HL-60 (cell line): ENCODE results near the gene LEMD3.

Experiments
- GABPA ChIP-seq: IDR thresholded peaks from 2 replicates; pipeline ENCODE4 v1.6.1; 2012; ENCODE audit warnings: low read depth
- POLR2AphosphoS5 ChIP-seq: IDR thresholded peaks from 2 replicates; pipeline ENCODE4 v1.6.1; 2012; ENCODE audit warnings: low read depth
- SPI1 ChIP-seq: IDR thresholded peaks from 2 replicates; pipeline ENCODE4 v1.6.1; 2012; ENCODE audit warnings: low read depth, mild to moderate bottlenecking, borderline replicate concordance
- TF ChIP-seq, protein P1 (sequence below): IDR thresholded peaks from one replicate; pipeline ENCODE4 v1.5.1; 2011; ENCODE audit warnings: low read length, control low read depth, inconsistent platforms; ENCODE audit not compliant: insufficient read depth
- TF ChIP-seq, protein P2 (sequence below): IDR thresholded peaks from 2 replicates; pipeline ENCODE4 v1.6.1; 2012; ENCODE audit warnings: low read depth; ENCODE audit not compliant: insufficient replicate concordance

DNA sequence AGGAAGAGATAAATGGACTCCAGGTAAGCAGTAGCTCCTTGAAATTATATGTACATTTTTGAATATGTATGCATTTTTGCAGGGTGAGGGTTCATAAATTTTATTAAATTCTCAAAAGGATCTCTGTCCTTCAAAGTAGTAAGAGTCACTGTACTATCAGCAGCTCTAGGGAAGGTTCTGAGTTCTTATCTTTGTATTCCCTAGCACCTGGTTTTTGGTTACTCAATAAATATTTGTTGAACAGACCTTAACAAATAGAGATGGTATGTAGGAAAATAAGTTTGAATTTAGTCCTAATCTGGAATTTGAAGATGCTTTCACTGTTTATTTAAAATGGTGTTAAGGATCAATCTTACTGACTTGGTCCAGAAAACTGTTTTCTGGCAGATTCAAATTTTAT lies 18.3 kb downstream of the LEMD3 start:
- TF ChIP-seq, protein P1, sequence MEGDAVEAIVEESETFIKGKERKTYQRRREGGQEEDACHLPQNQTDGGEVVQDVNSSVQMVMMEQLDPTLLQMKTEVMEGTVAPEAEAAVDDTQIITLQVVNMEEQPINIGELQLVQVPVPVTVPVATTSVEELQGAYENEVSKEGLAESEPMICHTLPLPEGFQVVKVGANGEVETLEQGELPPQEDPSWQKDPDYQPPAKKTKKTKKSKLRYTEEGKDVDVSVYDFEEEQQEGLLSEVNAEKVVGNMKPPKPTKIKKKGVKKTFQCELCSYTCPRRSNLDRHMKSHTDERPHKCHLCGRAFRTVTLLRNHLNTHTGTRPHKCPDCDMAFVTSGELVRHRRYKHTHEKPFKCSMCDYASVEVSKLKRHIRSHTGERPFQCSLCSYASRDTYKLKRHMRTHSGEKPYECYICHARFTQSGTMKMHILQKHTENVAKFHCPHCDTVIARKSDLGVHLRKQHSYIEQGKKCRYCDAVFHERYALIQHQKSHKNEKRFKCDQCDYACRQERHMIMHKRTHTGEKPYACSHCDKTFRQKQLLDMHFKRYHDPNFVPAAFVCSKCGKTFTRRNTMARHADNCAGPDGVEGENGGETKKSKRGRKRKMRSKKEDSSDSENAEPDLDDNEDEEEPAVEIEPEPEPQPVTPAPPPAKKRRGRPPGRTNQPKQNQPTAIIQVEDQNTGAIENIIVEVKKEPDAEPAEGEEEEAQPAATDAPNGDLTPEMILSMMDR: no peak
- no peak for TF ChIP-seq SPI1
- no peak for TF ChIP-seq GABPA
- no peak for TF ChIP-seq POLR2AphosphoS5
- TF ChIP-seq, protein P2, sequence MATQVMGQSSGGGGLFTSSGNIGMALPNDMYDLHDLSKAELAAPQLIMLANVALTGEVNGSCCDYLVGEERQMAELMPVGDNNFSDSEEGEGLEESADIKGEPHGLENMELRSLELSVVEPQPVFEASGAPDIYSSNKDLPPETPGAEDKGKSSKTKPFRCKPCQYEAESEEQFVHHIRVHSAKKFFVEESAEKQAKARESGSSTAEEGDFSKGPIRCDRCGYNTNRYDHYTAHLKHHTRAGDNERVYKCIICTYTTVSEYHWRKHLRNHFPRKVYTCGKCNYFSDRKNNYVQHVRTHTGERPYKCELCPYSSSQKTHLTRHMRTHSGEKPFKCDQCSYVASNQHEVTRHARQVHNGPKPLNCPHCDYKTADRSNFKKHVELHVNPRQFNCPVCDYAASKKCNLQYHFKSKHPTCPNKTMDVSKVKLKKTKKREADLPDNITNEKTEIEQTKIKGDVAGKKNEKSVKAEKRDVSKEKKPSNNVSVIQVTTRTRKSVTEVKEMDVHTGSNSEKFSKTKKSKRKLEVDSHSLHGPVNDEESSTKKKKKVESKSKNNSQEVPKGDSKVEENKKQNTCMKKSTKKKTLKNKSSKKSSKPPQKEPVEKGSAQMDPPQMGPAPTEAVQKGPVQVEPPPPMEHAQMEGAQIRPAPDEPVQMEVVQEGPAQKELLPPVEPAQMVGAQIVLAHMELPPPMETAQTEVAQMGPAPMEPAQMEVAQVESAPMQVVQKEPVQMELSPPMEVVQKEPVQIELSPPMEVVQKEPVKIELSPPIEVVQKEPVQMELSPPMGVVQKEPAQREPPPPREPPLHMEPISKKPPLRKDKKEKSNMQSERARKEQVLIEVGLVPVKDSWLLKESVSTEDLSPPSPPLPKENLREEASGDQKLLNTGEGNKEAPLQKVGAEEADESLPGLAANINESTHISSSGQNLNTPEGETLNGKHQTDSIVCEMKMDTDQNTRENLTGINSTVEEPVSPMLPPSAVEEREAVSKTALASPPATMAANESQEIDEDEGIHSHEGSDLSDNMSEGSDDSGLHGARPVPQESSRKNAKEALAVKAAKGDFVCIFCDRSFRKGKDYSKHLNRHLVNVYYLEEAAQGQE: no peak
